GM18861 (cell line): ENCODE results near the gene SHISA5.
"Not testable (repeated sequence)": the region's sequence is repeated elsewhere in the genome, so short reads cannot be mapped to it uniquely, and the experiment has no call there.

ENCODE experiments used
- ATAC-seq: cut with Tn5 transposase; IDR thresholded peaks from one replicate; pipeline ENCODE4 v1.9.1; 2021; ENCODE audit not compliant: unreplicated experiment

Gene SHISA5

GRCh38 chr3:48504051-48504946 is at the start of gene SHISA5:
TSS of gene SHISA5 (minus strand) at chr3:48504174. CDS start at chr3:48504094, 80 bp downstream.
- ATAC-seq, result no peak

- ATAC-seq, result no peak
Observed at GRCh38 chr3:48553361-48553760, 49.4 kb upstream of the SHISA5 start.

- ATAC-seq, result no peak
Observed at GRCh38 chr3:48552111-48552951, 48.4 kb upstream of the SHISA5 start.

GRCh38 chr3:48551651-48552050 is 47.7 kb upstream of the SHISA5 start:
- ATAC-seq, result not testable (repeated sequence)

GRCh38 chr3:48548729-48549705 is 45.0 kb upstream of the SHISA5 start:
- ATAC-seq, result no peak

- ATAC-seq, result no peak
Observed at GRCh38 chr3:48548126-48548525, 44.2 kb upstream of the SHISA5 start.

- ATAC-seq, result no peak
Observed at GRCh38 chr3:48546203-48546829, 42.3 kb upstream of the SHISA5 start.

- no peak for ATAC-seq
Observed at GRCh38 chr3:48544141-48544540, 40.2 kb upstream of the SHISA5 start.

GRCh38 chr3:48543271-48543866 is 39.4 kb upstream of the SHISA5 start:
- ATAC-seq, result no peak

GRCh38 chr3:48538451-48538850 is 34.5 kb upstream of the SHISA5 start:
- no peak for ATAC-seq

- ATAC-seq, result no peak
Observed at GRCh38 chr3:48536785-48537184, 32.8 kb upstream of the SHISA5 start.

- no peak for ATAC-seq
Observed at GRCh38 chr3:48536116-48536515, 32.1 kb upstream of the SHISA5 start.

- no peak for ATAC-seq
Observed at GRCh38 chr3:48535578-48535977, 31.6 kb upstream of the SHISA5 start.

- ATAC-seq, result no peak
Observed at GRCh38 chr3:48532977-48533337, 29.0 kb upstream of the SHISA5 start.

- no peak for ATAC-seq
Observed at GRCh38 chr3:48532271-48532976, 28.4 kb upstream of the SHISA5 start.

GRCh38 chr3:48530701-48531100 is 26.7 kb upstream of the SHISA5 start:
- ATAC-seq, result not testable (repeated sequence)

- ATAC-seq, result no peak
Observed at GRCh38 chr3:48528754-48529153, 24.8 kb upstream of the SHISA5 start.

GRCh38 chr3:48528048-48528447 is 24.1 kb upstream of the SHISA5 start:
- no peak for ATAC-seq

GRCh38 chr3:48524970-48525369 is 21.0 kb upstream of the SHISA5 start:
- ATAC-seq, result no peak
